Measurements from ENCODE around the gene ZXDC.

ZXDC gene

DNA sequence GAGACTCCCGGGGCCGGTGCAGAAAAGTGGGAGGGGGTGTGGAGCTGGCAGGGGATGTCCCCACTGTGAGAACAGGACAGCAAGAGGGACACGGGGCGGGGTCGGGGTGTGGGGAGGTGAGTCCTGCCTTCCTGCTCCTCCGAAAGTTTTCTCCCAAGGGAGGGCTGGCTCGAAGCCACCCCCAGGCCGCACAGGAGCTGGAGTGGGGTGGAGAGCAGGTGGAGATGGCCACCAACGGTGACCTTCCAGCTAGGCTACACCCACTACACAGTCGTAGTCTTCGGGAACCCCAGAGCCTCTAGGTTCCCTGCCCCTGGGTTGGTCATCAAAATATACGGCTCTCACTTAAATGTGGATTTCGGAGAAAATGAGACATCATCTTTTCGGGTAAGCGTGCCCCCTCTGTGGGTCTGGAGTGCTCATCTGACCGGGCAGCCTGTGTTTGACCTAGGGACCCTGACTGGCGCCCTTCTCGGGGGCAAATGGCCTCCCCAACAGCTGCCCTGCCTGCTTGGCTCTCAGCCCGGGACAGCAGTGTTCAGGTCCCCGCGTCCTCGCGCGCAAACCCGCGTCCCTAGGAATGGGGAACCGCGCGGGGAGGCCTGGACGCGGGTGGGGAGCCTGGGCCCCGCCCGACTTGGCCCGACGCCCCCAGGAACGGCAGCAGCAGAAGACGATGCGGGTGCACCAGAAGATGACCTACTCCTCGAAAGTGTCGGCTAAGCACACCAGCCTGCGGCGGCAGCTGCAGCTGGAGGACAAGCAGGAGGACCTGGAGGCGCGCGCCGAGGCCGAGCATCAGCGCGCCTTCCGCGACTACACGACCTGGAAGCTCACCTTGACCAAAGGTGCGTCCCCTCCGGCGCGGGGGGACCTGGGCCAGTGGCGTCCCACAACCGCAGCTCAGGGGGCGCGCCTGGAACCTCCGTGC lies 59.8 kb downstream of the ZXDC start:
- TF ChIP-seq, protein P1, sequence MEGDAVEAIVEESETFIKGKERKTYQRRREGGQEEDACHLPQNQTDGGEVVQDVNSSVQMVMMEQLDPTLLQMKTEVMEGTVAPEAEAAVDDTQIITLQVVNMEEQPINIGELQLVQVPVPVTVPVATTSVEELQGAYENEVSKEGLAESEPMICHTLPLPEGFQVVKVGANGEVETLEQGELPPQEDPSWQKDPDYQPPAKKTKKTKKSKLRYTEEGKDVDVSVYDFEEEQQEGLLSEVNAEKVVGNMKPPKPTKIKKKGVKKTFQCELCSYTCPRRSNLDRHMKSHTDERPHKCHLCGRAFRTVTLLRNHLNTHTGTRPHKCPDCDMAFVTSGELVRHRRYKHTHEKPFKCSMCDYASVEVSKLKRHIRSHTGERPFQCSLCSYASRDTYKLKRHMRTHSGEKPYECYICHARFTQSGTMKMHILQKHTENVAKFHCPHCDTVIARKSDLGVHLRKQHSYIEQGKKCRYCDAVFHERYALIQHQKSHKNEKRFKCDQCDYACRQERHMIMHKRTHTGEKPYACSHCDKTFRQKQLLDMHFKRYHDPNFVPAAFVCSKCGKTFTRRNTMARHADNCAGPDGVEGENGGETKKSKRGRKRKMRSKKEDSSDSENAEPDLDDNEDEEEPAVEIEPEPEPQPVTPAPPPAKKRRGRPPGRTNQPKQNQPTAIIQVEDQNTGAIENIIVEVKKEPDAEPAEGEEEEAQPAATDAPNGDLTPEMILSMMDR (IDR thresholded peaks at IDR 0.05; ENCODE audit: borderline replicate concordance, insufficient read depth, low read depth, low read length): no peak
- H3K4me3 ChIP-seq (ENCODE audit: low read depth, low read length): no peak overlapping the region

DNA sequence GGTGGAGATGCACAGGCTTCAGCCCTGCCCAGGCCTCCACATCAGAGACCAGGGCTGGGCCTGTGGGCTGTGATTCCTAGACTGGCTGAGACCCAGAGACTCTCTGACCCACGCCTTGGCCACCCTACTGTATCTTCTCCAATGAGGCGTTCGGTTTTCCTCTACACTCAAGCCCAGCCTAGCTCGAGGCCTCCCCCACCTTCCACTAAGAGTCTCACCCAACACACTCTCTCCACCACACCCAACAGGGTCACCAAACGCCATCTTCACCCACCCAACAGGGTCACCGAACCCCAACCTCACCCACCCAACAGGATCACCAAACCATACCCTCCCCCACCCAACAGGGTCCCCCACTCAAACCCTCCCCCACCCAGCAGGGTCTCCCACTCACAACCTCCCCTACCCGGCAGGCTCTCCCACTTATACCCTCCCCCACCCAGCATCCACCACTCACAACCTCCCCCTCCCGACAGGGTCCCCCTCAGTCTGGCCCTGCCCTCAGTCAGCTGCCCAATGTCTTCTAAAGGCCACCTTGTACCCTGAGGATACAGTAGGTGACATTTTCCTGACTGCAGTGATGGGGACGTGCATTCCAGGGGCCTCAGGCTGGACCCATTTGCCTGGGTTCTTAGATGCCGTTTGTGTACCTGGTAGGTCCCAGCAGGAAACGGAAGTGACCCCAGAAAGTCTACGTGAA lies 60.6 kb downstream of the ZXDC start:
- H3K4me3 ChIP-seq (ENCODE audit: low read depth, low read length): no peak overlapping the region
- TF ChIP-seq, protein P1 (IDR thresholded peaks at IDR 0.05; ENCODE audit: borderline replicate concordance, insufficient read depth, low read depth, low read length): no peak

DNA sequence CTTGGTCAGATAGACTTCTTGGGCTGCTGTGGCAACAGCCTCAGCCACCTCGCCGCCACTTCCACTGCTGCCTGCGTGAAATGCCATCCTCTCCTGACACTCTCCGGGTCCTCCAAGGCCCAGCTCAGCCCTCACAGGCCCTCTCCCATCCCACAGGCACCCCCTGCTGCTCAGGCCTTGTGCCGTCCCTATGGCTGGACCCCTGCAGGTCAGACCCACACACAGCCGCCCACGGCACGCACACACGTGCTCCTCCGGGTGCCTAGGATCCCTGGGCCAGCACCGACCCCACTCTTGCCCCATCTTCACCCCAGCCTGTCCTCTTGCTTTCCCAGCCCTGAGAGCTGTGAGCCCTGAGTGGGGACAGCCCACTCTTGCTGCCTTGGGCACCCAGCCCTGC lies 61.3 kb downstream of the ZXDC start:
- H3K4me3 ChIP-seq (ENCODE audit: low read depth, low read length): no peak overlapping the region
- TF ChIP-seq, protein P1 (IDR thresholded peaks at IDR 0.05; ENCODE audit: borderline replicate concordance, insufficient read depth, low read depth, low read length): no peak

DNA sequence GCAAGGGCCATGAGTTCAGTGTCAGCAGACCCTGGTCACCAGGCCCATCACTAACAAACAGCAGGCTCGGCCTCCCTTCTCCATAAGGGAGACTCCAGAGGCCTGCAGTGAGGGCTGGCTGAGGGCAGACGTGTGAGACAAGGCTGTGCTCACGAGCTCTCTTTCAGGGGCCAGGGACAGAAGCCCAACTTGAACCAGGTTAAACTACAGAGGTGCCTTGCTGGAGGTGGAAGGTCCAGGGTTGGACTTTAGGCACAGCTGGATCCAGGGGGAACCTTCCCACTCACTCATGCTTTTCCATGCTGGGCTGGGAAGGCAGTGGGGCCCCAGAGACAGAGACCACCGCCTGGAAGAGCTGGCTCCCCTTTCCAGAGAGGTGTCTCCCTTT lies 62.0 kb downstream of the ZXDC start:
- H3K4me3 ChIP-seq (ENCODE audit: low read depth, low read length): no peak overlapping the region
- TF ChIP-seq, protein P1 (IDR thresholded peaks at IDR 0.05; ENCODE audit: borderline replicate concordance, insufficient read depth, low read depth, low read length): no peak

DNA sequence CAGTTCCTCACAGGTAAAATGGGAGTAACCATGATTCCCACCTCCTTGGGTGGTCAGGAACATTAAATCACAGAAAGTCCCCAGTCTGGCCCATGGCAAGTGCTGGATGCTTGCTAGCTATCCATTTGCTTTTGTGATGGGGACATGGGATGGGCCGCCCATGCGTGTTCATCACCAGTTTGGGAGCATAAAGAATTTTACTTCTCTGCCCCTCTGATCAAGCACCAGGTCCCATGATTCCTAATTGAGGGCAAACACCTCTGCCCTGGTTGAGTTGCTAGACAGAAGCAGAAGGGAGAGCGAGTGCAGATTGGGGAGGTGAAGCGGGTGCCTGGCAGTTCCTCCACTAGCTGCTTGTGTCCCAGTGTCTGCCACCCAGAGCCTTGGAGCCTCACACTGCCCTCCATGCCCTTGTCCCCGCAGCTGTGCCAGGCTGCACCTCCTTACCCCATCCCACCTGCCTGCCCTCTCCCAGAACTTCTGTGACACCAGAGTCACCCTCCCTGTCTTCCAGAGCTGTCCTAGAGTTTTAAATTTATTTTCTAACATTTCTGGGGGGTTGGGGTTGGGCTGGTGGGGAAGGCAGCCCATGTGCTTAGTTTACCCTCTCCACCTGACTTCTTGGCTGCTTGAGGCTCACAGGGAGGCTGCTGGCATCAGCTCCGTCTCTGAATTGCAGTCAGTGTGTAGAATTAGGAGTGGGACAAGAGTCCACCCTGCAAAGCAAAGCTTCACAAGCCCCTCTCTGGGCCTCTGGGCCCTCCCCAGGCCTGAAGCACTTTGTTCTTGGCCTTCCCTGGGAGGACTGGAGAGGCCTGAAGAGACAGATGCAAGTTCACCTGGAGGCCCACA lies 62.6 kb downstream of the ZXDC start:
- H3K4me3 ChIP-seq (ENCODE audit: low read depth, low read length): no peak overlapping the region
- TF ChIP-seq, protein P1 (IDR thresholded peaks at IDR 0.05; ENCODE audit: borderline replicate concordance, insufficient read depth, low read depth, low read length): no peak

DNA sequence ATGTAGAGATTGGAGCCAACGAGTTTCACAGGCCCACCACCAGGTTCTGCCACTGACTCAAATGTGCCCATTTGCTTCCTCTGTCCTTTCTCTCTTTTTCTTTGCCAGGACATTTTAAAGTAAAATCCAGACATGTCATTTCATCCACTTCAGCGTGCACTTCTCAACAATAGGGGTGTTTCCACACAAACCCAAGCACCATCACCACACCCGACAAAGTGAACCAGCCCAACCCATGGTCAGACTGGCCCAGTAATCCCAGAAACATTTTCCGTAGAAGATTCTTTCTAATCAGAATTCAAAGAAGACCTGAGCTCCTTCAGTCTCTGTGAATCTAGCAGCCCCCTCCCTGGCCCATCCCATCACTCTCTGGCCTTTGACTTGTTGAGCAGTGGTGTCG lies 67.6 kb downstream of the ZXDC start:
- TF ChIP-seq, protein P1 (IDR thresholded peaks at IDR 0.05; ENCODE audit: borderline replicate concordance, insufficient read depth, low read depth, low read length): no peak

More for the DNA sequence above, 67.6 kb downstream of the ZXDC start:
- H3K4me3 ChIP-seq (ENCODE audit: low read depth, low read length): no peak overlapping the region

Measured in GM12875 (cell line).